ENCODE results near the gene DCTN4.
"Not testable (repeated sequence)": the region's sequence is repeated elsewhere in the genome, so short reads cannot be mapped to it uniquely, and the experiment has no call there.

The DCTN4 gene

DNA sequence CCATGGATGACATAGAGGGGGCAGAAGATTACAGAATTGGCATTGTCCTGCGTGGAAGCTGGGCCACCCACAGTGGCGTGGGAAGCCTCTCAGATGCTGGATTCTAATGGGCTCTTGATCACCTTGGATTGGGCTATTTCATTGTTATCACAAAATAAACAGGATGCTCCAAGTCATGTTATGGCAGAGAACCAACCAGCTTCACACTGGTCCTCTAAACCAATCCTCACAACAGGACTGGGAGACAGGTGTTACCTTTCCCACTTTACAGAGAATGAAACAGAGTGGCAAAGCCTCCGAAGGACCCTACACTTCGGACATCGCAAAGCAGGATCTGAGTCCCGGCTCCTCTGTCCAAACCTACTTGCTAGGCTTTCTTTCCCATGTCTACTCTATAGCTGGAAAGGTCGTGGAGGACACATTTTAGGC, 19.3 kb upstream of the DCTN4 start:
- DNase-seq = no peak

GRCh38 chr5:150777685-150778084, 18.9 kb upstream of the DCTN4 start:
- no peak for DNase-seq

DNA sequence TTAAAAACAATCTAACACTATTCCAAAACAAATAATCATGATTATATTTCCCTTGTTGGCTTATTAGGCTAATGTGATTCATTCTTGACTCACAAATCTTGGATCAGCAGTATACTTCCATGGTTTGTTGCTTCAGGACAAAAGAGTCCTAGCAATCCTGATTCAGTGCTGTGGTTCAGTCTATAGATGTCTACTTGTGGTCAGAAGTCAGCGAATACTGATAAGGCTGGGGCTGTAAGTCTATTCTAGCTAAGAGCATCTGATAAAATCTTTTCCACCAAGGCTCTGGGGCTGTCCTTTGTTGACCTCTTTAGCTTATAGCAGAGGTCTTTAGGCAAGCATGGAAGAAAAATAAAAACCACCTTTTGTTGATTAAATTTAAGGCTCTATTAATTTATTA, 15.3 kb upstream of the DCTN4 start:
- no peak for DNase-seq

DNA sequence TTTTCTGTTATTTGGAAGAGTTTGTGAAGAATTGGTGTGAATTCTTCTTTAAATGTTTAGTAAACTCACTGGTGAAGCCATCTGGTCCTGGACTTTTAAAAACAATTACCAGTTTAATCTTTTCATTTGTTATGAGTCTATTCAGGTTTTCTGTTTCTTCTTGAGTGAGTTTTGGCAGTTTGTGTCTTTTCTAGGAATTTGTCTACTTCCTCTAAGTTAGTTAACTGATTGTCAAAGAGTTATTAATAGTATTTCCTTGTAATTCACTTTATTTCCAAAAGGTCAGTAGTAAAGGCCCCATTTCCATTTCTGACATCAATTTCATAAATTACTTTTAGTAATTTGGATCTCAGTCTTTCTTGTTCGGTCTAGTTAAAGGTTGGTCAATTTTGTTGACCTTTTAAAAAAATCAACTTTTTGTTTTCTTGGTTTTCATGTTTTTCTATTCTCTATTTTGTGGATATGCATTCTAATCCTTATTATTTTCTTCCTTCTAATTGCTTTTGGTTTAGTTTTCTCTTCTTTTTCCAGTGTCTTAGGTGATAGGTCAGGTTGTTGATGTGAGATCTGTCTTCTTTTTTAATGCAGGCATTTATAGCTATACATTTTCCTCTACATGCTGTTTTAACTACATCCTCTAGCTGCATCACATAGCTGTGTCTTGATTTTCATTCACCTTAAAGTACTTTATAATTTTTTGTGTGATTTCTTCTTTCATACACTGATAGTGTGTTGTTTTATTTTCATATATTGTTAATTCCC, 12.4 kb upstream of the DCTN4 start:
- DNase-seq = no peak

DNA sequence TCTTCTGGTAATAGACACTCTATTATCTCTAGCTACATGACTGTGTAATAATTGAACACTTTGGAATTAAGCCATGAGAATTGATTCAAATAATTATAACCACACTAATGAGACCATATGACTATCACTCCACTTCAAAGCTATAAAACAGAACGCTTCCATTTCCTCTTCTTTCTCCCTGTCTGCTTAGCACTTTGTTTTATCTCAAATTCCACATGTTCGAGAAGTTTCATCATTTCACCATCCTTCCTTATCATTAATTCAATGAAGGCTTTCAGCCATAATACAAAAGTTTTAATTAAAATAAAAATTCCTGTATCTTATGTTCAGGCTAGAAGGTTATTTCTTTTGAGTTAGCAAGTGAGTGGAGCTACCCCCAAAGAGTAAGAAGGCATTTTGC, 7.4 kb upstream of the DCTN4 start:
- DNase-seq = no peak

DNA sequence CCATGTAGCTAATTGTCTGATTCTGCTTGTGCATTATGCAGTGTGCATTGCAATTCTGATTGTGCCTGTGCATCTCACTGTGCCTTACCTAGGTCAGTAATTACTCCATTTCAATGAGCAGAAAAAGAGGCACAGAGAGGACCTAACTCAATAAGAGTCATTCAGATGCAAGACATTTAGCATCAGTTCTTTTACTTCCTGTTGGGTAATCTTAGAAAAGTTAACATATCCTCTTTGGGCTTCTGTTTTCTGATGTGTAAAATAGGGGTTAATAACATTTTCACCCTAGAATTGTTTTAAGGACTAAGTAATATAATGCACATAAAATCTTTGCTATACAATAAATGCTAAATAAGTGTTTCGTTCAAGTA, 7.0 kb upstream of the DCTN4 start:
- DNase-seq = no peak

- no peak for DNase-seq
Observed at GRCh38 chr5:150765011-150765798, 6.4 kb upstream of the DCTN4 start.

DNA sequence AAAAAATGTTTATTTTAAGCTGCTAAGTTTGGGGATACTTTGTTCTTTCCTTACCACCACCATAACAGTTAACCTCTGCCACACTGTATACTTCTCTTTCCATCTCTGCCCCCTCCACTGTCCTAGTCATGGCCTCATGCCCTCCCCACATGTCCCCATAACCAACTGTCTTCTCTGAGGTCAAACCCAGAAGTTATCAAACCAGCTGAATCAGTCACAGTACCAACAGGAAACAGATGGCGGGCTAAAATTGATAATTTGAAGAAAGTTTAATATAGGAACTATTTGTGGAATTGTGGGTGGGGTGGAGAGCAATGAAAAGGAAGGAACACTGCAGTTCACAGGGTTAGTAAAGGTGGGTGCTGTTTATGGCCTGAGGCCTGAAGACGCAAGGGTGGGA, 5.7 kb upstream of the DCTN4 start:
- no peak for DNase-seq

DNA sequence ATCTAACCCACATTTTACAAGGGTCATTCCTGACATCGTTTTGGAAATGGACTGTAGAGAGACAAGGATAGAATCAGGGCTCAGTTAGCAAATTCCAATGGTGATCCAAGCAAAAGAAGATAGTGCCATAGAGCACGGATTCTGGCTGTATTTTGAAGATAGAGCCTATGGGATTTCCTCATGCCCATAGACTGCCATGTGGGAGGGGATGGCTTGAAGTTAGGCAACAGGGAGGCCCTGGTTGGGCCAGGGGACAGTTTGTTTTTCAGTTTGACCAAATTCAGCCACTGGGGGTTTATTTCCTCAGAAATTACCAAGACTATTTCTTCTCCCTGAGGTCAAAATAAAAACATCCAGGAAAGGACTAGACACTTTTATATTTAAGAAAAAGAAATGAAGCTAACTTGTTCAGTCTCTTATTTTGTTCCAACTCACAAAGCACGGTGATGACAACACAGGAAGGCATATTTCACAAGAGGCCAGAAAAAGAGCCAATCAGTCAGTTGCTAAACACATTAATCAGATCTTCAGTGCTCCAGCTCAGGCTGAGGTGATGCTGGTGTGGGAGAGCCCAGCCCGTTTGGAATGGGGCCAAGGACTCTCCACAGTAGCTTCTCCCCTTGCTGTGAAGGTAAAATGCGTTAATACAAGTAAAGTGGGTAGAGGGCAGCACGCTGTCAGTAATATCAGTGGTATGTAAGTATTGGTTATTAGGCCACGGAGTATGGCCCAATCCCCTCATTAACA, 4.4 kb upstream of the DCTN4 start:
- no peak for DNase-seq

DNA sequence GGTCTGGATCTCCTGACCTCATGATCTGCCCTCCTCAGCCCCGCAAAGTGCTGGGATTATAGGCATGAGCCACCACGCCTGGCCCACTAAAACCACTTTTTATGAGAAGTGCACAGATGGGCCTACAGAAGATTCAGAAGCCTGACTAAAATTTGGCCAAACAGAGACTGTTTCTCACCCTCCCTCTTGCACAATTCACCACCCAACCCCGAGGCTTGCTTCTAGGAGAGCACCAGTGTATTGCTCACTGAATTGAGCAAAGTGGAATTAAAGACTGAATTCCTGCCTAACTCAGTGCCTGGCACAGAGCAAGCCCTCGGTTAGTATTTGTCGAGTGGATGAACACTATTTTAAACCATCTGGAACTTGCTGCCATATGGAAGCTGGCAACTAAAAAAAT, 3.4 kb upstream of the DCTN4 start:
- no peak for DNase-seq

GRCh38 chr5:150759334-150759583, 442 bp upstream of the DCTN4 start:
- no peak for DNase-seq

GRCh38 chr5:150758203-150758530, 650 bp downstream of the DCTN4 start:
- DNase-seq = no peak

DNA sequence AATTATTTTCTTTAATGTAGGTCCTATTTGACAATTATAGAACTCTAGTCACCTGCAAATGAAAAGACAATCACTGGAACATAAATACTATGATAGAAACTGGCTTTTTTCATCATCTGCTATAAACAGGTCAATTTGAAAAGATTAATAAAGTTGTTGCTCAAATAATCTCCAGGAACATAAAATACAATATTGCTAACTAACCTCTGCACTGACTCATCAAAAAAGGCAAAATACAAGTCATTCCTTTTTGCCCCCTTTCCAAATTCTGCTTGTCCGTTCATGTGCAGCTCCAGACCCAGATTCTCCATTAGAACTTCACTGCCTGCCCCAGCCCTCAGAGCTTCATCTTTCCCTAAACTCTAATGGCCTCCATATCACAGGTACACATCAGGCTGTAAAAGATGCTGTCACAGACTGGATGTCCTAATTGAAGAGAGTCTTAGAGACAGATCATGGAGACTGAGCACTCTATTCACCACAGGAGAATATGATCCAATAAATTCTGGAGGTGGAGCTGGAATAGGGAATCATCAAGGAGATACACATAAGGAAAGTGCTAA, 1.6 kb downstream of the DCTN4 start:
- DNase-seq = no peak

DNA sequence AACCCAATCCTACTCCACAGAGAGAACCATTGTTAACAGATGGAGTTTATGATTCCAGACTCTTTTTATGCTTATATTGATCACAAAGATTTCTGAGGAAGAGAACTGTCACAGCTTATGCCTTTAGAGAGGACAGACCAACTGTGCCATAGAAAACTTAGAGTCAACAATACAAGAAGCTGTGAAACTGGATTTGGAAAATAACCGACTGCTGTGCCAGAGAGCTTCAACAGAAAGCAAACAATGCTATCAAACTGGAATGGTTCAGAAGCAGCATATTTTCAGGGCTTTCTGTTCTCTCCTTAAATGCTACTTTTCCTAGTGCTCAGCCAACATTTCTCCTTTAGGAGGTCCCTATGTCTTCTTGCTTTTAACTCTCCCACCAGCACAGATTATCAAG, 5.0 kb downstream of the DCTN4 start:
- DNase-seq = no peak

DNA sequence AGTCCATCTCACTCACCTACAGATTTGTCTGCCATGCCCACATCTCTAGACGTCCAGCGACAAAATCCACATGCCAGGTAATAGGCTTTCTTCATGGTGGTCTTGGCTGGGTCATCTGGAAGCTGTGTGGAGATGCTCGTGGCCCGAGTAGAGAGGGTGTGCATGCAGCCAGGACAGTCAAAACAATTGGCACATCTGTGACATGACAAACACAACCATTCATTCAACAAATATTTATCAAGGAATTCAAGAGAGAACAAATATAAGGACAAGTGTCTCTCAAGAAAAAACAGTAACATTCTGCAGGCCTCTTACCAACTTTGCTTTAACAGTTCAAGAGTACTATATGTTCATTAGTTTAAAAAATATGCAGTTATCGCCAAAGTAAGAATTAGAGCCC, 5.4 kb downstream of the DCTN4 start:
- DNase-seq = no peak

DNA sequence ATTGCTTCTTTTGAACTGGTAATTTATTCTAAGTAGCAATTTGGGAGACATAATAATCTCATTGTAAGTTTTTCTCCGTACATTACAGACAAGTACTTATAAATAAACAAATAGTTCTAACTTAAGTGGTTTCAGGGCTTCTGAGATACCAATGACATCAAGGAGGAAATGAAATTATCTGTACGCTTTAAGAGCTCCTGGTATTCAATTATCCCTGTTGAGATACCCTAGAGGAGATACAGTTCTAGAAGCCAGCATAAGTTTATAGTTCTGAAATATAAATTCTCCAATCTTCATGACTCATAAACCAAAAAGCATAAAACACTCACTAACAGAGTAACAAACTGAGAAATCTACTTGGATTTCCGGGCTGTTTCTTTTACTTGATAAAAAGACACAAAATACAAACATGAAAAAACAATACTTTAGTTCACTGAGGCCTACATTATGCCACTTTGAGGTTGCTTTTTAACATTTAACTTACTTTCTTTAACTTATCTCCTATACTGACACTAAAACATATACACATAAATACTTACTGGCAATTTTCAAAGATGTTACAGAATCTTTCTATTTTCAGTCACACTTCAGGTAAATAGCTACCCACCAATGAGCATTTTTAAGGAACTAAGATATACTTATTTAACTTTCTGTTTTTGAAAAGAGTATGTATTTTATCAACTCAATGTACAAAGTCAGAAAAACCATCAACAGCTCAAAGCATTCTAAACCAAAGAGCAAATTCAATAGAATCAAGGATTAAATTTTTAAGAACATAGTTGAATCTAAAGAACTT, 7.5 kb downstream of the DCTN4 start:
- no peak for DNase-seq

- no peak for DNase-seq
Observed at GRCh38 chr5:150750469-150750868, 8.3 kb downstream of the DCTN4 start.

DNA sequence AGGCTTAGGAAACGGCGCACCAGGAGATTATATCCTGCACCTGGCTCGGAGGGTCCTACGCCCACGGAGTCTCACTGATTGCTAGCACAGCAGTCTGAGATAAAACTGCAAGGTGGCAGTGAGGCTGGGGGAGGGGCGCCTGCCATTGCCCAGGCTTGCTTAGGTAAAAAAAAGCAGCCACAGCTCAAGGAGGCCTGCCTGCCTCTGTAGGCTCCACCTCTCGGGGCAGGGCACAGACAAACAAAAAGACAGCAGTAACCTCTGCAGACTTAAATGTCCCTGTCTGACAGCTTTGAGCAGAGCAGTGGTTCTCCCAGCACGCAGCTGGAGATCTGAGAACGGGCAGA, 15.7 kb downstream of the DCTN4 start:
- DNase-seq = not testable (repeated sequence)

- not testable (repeated sequence) for DNase-seq
Observed at GRCh38 chr5:150742455-150743141, 16.2 kb downstream of the DCTN4 start.

DNA sequence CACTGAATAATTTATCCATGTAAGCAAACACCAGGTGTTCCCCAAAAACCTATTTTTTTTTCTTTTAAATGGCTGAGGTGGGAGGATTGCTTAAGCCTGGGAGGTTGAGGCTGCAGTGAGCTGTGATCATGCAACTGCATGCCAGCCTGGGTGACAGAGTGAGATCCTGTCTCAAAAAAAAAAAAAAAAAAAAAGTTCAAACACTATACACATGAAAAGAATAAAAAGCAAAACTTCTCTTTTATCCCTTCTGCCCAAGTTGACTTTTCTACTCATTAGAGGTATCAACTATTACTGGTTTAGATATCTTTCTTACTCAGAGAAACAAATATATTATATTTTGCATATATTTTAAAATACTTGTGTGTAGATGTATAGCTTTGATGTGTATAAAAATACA, 17.8 kb downstream of the DCTN4 start:
- no peak for DNase-seq

GRCh38 chr5:150738862-150739261, 20.0 kb downstream of the DCTN4 start:
- no peak for DNase-seq

GRCh38 chr5:150734579-150735384, 24.0 kb downstream of the DCTN4 start:
- no peak for DNase-seq

Measured in activated CD4-positive, alpha-beta T cell treated with anti-CD3 and anti-CD28 coated beads, Interleukin-2, amount 50 U/mL, for 1 hour (primary cell).